HG03565 (cell line): Measurements from ENCODE around the gene MRPL37.

Source experiments
- ATAC-seq: cut with Tn5 transposase; IDR thresholded peaks from one replicate; pipeline ENCODE4 v1.9.1; 2021; ENCODE audit warnings: mild to moderate bottlenecking, moderate library complexity; ENCODE audit not compliant: unreplicated experiment

Gene MRPL37

DNA sequence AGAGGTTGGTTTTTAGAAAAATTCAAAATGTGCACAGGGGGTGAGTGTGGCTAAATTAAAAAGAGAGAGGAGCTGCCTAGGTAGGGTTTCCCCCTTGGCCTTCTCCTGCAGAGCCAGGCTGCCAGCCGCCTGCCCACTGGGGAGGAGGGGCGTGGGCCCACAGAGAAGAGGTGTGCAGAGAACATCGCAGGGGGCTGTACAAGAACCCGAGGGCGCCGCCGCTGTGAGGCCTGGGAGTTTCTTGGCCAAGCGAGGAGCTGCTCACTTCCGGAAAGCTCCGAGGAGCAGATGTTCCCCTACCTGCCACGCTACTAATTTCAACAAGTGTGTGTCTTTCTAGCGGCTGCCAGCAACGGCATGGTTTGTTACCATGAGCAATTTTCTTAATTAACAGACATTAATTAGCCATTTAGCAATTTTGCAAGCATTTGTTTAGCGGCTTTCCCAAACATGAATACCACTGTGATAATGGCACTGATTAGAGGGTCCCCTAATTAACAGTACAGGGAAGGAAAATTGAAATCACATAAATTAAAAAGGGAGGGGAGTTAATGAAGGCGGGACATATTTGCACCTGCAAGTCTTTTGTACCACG is 59.7 kb downstream of the MRPL37 start:
- ATAC-seq, result no peak

DNA sequence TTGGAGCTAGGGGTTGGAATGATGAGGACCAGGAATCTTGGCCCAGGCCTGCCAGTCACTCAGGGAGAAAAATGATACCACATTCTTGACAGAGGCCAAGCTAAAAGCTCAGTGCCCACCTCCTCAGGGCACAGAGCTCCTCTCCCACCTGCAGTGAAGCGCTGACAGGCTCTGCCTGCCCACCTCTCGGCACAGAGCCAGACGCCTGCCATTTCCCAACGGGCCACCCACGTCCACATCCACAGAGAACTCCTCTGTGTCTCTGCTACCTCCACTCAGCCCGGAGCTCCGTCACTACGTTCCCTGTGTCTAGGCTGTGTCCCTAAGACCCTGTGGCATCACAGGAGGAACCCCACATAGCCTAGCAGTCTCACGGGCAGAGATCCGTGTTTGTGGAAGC is 60.8 kb downstream of the MRPL37 start:
- no peak for ATAC-seq

DNA sequence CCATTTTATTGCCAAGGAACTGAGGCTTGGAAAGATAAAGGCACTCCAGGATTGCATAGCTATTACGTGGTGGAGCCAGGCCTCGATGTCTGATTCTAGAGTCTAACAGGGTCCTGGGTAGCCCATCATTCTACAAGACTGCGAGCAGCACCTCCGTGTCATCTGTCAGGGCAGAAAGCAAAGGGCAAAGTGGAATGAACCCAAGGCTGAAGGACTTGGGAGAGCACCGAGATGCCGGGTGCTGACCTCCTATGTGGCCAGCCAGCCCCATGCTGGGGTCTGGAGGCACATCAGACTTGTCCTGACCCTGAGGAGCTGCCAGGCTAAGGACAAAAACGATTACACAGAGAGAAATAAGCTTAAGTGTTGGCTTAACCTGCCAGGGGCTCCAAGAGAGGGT is 62.3 kb downstream of the MRPL37 start:
- ATAC-seq, result no peak

DNA sequence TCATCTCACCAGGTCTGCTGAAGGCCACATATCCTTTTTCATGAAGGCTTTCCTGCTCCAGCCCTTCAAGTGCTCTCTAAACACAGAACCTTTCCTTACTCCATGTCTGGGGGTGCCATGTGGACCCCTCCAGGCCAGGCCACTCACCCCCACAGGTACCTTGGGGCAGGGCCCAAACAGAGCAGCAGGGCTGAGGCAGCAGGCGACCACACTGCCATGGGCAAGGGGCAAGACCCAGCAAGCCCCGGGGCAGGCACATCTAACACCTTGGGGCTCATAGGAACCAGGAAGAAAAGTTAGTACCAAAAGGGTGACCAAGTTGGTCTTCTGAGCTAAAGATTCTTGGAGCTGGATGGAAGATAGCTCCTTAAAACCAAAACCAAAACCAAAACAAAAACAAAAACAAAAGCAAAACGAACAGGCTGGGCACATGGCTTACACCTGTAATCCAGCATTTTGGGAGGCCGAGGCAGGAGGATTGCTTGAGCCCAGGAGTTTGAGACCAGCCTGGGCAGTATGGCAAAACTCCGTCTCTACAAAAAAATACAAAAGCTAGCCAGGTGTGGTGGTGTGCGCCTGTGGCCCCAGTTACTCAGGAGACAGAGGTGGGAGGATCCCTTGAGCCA is 63.7 kb downstream of the MRPL37 start:
- no peak for ATAC-seq

DNA sequence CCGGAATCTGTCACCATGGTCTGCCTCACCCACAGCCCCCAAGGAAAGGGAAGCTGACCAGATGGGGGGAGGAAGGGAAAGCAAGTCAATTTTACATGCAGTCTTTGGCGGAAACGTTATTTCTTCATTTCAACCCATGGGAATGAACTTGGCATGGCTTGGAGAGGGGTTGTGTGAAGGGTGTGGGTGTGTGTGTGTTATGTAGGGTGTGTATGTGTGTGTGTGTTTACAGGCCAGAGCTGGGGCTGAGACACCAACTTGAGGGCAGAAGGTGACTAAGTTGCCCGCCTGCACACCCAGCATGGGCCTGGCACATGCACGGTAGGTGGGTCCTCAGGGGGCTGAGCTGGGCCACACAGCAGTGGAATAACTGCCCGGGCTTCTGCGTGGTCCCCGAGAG is 65.2 kb downstream of the MRPL37 start:
- ATAC-seq, result no peak

DNA sequence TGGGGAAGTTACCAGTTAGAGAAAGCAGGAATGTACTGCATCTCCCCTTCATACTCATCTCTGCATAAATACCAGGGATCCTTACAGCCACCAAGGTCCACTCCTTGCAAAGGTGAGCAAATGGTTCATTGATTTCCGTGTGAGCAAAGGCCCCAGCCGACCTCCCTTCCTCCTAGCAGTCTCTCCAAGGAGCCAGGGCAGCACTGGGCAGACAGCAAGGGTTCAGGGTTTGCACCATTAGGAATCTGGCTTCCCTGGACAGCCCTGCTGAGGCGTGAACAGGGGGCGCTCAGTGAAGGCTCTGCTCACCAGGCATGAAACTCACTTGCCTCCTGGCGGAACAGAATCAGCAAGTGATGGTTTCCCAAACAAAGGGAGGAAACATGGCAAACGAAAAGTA is 65.7 kb downstream of the MRPL37 start:
- ATAC-seq, result no peak

DNA sequence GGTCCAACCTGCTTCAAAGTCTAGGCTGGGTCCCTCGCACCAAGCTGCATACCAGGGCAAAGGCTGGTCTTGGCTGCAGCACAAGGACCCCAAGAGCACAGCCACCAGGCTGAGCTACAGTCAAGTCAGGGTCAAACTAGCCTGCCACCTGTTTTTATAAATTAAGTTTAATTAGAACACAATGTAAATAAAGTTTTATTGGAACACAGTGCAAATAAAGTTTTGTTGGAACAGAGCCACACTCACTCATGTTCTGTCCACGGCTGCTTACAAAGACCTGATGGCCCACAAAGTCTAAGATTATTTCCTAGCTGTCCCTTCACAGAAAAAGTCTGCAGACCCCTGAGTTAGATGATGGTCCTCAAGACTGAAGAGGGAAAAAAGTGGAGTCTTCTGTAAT is 66.2 kb downstream of the MRPL37 start:
- no peak for ATAC-seq

DNA sequence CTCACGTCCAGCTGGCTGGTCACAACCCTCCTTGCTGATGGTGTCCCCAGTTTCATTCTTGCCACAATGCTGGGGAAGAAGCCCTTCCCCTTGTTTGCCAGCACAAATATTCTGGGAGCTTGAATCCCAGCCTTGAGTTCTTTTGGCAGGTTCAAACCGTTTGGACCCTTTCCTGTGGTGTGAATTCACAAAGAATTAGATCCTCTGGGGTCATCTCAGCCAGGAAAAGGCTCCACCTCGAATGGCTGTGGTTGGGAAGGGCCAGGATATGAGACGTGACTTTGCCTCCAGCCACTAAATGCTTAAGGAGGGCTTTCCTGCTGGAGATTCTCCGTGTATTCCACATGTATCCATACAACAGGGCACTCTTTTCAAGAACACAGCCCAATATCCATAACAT is 66.9 kb downstream of the MRPL37 start:
- ATAC-seq, result no peak
